Measurements from ENCODE around the gene PSMB9.
"Not testable (repeated sequence)": the region's sequence is repeated elsewhere in the genome, so short reads cannot be mapped to it uniquely, and the experiment has no call there.

PSMB9 gene

DNA sequence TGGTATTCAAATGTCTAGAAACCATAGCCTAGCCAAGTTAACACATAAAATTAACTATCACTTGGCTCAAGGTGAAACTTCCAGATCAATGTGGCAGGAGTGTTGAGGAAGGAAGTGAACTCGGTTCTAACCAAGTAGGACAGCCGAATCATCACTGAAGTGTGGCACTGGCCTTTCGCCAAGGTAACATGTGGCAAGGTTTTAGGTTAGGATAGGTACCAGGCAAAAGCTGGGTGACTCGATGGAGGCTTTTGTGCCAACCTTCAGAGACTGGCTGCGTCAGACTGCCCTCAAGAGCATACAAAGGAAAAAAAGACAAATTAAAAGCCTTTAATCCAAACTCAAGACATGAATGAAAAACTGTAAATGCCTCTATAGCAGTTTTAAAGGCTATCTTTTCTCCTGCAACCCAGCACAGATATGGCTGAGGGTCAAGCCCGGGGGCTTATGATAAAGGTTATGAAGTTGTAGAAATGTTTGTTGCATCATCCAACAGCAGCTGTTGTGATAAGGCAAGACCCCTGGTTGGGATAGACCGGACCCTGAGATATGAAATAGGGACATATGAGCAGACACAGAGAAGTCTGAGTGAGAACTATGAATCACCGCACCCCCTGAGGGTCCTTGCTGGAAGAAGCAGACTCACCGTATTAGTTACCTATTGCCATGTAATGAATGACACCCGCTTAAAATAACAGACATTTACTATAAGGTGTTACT is 11.9 kb downstream of the PSMB9 start:
- DNase-seq, result no peak

DNA sequence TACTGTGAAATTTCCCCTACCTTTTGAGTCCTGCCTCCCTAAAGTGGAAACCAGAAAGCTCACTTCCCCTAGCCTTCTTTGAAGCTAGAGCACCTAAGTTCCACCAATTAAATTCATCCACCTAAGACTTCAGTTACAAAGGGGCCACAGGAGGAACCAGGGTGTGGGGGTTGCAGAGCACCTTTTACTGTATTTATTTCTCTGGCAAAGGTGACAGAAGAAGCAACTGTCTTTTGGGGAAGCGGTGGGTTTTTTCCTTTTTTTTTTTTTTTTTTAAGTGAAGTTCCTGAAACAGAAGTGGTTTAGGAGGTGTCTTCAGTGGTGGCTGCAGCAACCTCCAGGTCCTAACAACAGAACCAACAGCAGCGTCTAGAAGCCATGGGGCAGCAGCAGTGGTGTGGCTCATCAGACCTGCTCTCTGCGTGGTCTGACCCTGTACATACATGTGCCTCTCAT is 13.1 kb downstream of the PSMB9 start:
- DNase-seq, result no peak

DNA sequence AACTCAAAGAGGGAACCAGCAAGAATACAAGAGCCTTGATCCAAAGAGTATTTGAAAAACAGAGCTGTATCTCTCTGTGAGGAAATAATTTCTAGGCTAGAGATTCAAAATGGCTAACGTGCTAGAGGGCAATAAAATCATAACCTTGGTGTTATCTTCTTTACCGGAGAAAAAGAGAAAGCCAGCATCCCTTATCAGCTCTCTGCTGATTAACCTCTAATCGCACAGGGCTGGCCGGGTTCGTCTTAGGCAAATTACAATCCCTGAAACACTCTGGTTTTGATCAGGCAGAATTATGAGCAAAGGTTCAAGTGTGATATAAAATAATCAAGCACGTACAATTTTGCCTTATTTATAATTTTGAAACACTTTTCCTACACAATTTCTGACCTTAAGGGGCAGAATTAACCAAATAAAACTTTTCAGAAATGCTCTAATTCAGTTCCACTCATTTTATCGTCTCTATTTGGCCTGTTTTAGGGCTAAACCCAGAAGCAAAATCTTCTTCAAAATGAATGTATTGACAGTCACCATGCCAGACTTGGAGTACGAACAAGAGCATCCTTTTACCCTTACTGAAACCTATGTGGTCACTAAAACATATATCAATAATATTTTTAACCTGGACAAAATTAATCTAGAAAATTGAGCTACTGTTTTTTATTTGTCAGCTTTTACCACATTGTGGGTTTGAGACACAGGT is 13.7 kb downstream of the PSMB9 start:
- no peak for DNase-seq

DNA sequence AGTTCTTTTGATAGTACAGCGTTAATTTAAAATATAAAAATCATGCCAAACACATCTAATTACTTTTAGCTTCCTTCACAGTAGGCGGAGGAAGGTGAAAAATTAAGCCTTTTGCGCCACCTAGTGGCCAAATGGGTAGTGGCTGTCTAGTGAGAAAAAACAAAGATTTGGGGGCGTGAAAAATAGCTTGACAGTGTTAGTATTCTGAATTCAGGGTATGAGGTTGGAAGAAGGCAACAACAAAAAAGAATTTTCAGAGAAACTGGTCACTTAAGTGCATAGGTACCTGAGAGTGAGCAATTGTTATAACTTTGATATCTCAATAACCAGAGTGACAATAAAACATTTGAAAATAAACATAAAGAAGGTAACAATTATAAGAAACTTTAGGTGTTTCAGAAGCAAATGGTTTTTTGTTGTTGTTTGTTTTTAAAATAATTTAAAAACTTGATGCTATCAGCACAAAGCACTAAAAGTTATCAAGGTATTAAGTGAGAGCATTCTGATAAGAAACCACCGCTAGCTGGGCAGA is 14.3 kb downstream of the PSMB9 start:
- peak; percentile 75 for DNase-seq

DNA sequence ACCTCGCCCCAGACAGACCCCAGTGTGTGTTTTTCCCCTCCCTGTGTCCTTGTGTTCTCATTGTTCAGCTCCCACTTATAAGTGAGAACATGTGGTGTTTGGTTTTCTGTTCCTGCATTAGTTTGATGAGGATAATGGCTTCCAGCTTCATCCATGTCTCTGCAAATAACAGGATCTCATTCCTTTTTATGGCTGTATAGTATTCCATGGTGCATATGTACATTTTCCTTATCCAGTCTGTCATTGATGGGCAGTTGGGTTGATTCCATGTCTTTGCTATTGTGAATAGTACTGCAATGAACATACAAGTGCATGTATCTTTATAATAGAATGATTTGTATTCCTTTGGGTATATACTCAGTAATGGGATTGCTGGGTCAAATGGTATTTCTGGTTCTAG is 20.0 kb downstream of the PSMB9 start:
- DNase-seq, result not testable (repeated sequence)

DNA sequence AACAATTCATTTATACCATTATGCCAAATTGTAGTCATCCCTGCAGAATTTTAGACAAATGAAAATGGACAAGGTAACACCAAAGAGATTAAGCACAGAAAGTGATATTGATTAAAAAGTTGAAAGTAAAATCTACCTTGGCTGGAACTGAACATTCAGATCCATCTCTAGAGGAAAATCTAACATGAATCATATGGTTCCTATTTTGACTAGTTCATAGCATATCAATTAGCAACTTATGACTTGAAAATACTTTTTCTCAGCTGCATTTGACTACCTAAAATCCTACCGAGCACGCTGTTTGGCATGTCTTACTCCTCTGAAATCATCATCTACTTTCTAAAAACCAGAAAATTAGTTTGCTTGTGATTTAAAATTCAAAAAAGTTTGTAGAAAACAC is 22.6 kb downstream of the PSMB9 start:
- no peak for DNase-seq

DNA sequence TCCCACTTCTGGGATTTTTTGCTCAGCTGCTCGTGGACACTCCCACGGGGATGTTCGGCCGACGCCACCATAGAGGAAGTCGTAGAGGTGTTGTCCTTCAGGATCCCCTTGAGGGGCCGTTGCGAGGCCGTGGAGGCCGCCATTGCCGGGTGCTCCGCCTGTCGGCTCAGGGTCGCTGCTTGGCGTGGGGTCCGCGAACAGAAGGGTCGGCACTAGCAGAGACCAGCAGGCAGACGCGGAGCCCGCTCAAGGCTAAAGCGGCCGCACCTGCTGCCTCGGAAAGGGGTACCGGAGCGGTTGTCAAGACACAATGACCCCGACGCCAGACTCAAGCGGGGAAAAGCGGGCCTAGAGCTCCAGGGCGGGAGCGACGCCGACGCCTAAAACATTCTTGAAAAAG is 25.7 kb downstream of the PSMB9 start:
- no peak for DNase-seq

DNA sequence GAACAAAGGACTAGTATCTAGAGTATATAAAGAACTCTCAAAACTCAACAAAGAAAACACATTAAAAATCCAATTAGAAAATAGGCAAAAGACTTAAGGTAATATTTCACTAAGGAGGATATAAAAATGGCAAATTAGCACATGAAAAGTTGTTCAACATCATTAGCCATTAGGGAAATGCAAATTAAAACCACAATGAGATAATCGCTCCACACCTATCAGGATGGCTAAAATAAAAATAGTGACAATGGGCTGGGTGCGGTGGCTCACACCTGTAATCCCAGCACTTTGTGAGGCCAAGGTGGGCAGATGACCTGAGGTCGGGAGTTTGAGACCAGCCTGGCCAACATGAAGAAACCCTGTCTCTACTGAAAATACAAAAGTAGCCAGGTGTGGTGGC is 27.0 kb downstream of the PSMB9 start:
- not testable (repeated sequence) for DNase-seq

DNA sequence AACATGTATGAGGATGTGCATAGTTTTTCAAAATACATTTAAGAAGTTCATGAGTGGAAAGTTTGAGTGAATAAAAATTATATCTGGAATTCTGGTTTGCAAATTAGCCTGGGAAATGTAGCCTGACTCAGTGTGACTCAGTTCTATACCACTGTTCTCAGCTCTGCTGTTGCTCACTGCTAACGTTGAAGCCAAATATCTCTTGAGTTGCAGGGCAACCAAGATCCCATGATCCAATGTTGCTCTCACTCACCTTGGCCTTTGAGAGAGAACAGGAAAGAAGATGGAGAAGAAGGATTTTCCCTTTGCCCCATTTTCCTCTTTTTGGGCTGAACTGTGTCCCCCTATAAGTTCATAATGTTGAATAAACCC is 28.9 kb downstream of the PSMB9 start:
- DNase-seq, result no peak

DNA sequence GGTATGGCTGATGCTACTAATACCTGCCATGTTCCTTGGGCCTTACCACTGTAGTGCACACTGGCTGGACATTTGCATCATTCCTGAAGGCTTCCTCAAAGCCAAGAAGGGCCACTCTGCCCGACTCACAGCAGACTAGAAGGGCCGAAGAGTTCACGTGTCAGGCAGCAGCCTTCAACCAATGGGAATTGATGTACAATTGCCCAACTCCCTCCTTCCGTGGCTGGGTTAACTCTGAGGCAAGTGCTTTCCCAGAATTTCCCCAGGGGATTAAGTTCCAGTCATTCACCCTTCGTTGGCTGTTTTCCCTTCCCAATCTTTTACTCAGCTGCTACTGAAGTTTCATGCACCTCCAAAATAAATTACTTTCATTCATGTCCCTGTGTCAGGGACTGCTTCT is 29.8 kb downstream of the PSMB9 start:
- DNase-seq, result no peak

DNA sequence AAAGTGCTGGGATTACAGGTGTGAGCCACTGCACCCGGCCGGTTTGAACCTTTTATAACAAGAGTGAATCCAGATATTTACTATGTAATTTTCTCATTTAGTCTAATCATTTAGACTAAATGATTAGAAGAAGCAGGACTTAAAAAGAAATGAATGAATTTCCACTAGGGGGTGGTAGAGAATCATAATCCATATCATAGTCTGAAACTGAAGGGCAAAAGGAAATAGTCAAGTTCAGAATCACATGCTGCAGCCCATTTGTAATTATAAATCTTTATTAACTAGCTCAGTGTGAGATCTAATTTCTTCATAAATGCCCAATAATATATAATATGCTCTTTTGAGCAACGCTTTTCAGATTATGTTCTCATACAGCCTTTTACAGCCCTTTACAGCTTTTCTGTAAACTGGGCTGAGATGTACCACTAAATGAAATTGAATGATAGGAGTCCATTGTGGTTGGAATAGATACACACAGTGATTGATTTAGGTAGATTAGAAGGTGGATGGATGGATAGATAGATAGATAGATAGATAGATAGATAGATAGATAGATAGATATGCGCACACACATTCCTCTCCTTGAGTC is 31.8 kb downstream of the PSMB9 start:
- peak; percentile 79 for DNase-seq

DNA sequence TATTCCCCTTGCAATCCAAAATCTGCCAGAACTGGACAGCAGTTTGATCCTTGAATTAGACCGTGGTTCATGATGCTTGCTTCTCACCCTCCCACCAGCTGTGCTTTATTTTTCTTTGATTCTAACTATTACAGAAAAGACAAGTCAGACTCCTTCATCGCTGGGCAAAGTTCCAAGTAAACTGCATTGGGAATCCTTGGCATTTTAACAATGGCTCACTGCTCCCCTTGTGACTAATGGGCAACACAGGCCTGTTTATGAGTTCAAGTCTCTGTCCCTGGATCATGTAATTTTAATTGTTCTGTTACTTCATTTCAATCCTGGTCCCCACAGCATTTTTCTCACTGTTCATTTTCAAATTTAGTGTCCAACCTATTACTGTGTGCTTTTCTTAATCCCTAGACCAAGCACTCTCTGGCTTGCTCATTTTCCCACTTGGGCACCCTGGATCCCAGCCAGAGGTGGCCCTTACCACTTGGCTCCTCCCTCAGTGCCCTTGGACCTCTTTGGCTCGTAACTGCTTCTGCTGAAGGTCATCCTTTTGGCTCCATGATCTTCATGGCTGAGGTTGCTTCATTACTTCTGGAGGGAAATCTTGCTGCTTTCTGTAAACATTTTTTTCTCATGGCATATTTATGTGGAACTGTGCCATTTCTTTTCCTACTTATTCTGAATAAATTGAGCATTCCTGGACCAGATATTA is 32.8 kb downstream of the PSMB9 start:
- DNase-seq, result no peak

DNA sequence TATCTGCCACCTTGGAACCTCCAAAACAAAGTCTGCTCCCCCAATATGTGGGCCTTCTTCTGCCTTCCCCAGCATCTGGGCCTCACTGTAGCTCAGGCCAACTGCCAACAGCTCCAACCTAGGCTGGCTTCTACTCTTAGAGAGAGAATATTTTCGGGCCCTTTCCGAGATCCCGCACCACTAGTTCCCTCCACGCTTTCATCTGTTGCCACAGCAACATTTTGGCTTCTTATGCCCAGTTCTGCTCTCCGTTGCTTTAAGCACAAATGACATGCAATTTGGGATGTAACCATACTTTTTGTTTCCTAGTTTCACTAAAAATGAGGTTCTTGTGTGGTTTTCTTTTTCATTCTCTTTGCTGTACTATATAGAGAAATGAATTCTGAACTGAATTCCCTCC is 33.6 kb downstream of the PSMB9 start:
- DNase-seq, result no peak

DNA sequence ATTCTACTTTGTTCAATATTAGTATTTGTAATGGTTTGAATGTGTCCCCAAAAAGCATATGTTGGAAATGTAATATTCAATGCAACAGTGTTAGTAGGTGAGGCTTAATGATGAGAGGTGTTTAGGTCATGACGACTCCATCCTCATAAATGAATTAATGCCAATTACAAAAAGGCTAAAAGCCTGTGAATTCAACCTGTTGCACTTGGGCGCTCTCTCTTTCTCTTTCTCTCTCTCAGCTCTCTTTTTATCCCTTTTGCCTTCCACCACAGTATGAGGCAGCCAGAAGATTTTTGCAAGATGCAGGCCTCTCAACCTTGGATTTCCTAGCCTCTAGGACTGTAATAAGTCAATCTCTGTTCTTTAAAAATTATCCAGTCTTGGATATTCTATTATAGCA is 34.6 kb downstream of the PSMB9 start:
- no peak for DNase-seq

DNA sequence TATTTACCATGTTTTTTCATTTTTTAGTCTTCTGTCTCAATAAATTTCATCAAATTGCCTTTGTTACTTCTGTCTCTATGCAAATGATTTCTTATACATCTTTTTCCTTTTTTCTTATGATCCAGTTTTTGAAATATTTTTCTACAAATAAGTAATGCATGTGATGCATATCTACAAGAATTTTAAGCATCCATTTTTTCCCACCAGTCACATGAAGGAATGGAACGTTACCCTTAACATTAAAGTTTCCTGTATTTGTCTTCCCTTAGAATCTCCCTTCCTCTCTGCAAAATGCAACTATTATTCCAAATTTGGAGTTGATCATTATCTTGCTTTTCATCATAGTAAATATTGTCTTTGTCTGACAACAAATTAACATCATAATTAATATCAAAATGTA is 35.5 kb downstream of the PSMB9 start:
- DNase-seq, result no peak

DNA sequence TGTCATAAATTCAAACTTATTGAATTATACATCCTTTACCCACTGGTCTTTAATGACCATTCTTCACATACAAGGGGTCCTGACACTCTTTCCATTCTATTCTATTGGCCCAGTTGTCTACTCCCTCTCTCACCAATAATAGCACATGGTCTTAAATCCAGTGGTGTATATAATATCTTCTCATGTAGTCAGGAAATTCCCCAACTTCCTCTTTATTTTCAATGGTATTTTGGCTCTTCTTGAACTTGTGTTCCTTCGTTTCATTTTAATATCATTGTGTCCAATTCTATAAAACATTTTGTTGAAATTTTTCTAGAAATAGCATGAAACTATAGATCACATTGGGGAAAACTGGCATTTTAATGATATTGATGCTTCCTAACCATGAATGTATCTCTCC is 36.8 kb downstream of the PSMB9 start:
- no peak for DNase-seq

DNA sequence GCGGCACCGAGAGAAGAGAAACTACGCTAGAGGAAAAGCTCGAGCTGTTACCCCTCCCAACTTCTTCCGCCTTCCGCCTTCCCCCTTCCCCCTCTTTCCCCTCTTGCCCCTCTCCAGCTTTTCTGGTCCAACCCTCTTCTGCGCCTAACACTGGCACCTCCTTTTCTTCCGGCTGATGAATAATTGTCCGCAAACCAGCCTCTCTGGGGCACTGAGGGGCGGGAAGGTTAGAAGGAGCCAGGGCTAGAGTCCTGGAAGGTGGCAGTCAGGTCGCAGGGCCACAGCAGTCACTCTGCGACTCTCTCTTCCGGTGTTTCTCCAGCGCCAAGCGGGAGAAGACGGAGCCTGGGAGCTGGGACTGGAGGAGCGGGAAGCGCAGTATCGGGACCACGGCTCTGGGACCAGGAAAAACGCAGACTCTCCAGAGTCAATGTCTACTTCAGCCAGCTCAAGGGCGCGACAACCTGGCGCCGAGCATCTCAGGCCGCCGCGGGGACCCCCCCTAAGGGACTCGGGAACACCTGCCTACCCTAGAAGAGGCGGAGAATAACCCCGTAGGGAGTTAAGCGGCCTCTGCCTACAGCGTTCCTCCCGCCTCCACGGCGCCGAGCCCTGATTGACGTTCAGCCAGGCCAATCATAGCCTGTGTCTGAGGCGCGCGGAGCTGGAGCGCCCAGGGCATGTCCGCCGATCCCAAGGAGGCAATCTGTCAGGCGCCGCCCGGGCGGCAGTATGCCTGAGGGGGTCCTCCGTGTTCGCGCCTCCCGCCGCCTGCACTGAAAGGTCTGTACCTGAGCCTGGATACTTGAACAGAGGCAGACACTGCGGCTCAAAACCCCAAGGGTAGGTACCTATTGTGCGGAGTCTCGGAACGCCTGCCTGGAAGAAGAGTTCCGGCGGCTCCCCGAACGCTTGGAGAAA is 40.4 kb downstream of the PSMB9 start:
- peak; percentile 96 for DNase-seq

DNA sequence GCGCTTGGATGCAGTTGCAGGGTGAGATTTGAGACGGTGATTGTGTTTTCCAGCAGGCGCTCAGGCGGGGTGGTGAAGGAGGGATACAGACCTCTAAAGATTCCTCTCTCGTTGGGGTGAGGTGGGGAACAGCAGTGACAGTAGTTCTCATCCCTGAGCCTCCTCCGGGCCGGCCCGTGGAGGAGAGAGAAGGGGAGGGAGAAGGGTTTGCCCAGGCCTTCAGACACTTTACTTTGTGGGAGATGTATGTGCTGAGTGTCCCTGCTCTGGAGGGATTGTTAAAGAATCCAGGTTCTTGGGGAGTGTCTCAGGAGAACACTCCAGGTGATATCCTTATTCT is 41.0 kb downstream of the PSMB9 start:
- no peak for DNase-seq

DNA sequence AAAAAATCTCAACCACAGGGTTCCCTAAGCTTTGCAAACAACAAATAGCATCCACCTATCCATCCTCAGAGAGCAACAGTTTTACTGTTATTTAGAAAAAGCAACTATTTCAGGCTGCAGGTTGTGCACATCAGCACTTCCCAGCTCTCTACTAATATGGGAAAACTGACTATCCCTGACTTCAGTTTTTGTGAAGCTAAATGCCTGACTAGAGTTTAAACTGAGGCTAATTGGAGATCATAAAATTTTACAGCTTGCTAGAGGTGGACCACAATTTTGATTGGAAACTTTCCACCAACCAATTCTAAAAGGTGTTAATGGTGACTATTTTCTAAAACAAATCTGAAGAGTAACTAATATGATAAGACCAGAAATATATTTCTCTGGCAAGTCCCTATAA is 50.0 kb downstream of the PSMB9 start:
- no peak for DNase-seq

DNA sequence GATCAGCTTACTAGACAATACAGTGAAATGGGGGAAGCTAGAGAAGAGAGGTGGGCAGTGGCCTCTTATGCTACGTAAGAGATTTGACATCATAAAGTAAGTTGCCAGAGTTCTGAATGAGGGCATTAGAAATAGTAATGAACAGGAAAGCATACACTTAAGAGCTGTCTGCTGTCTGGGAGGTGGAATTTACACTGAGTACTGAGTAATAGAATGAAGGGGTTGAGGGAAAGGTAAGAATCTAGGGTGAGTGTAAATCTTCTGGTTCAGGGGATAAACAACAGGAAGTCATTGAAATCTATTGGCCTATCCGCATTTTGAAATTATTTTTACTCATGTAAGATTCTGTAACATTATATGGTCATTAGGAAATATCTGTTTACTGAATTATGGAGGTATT is 51.1 kb downstream of the PSMB9 start:
- no peak for DNase-seq

DNA sequence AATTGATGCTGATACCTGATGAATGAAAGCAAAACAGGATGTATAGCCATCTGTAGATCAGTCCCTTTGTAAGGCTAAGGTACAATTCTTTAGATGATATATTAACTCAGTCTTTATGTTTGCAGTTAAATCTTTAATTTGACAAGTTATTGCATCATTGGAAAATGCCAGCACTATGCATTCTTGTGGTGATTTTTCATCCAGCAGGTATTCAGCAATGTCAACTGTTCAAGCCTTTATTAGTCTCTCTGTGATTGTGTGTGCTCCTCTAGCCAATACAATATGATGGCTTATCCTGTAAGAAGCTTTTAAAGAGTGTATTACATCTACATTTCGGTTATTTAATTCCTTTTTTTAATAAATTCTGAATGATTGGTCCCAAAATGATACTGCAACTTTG is 52.5 kb downstream of the PSMB9 start:
- no peak for DNase-seq

DNA sequence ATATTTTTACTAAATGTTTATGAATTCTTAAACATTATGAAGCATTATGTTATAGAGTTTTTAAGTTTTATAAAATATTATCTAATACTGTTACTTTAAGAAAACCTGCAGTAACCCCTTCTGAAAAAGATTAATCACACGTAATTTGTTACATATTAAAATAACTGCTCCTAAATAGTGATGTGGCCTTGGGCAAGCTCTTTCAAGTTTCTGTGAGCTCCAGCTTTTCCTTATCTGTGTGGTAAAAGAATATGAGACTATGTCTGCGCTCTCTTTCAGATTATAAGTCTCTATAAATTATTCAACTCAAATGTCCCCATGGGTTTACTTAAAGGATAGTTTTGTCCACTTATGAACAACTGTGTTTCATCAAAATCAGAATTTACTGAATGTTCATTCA is 54.9 kb downstream of the PSMB9 start:
- no peak for DNase-seq
